MM.1S (cell line): ENCODE results near the gene CATSPERZ.

Experiments used
- DNase-seq: peaks from one replicate; pipeline ENCODE4 v3.0.0-alpha.2; 2015
- H2AFZ ChIP-seq: fragments of 300-600 bp; sonication (generic); 2 replicates; pipeline ENCODE4 v1.6.0; 2016; ENCODE audit warnings: antibody characterized with exemption, low read length
- H3F3A ChIP-seq: fragments of 300-600 bp; sonication (generic); 2 replicates; pipeline ENCODE4 v1.6.1; 2016; ENCODE audit warnings: mild to moderate bottlenecking, antibody characterized with exemption, low read length, moderate library complexity, mixed read lengths; ENCODE audit not compliant: insufficient read depth
- H3K27ac ChIP-seq: fragments of 300-600 bp; sonication (generic); 2 replicates; pipeline ENCODE4 v1.5.1; 2016; ENCODE audit warnings: mild to moderate bottlenecking, low read length
- H3K27me3 ChIP-seq: fragments of 300-600 bp; sonication (generic); replicated peaks from 2 replicates; pipeline ENCODE4 v1.6.0; 2016; ENCODE audit warnings: low read length; ENCODE audit not compliant: insufficient read depth
- H3K36me3 ChIP-seq: fragments of 300-600 bp; sonication (generic); replicated peaks from 2 replicates; pipeline ENCODE4 v1.6.1; 2016; ENCODE audit warnings: mild to moderate bottlenecking, low read length, mixed read lengths; ENCODE audit not compliant: insufficient read depth
- H3K4me1 ChIP-seq: fragments of 300-600 bp; sonication (generic); 2 replicates; pipeline ENCODE4 v1.6.1; 2016; ENCODE audit warnings: low read length, mixed read lengths
- H3K4me2 ChIP-seq: fragments of 300-600 bp; sonication (generic); 2 replicates; pipeline ENCODE4 v1.6.0; 2016; ENCODE audit warnings: low read depth, low read length
- H3K4me3 ChIP-seq: fragments of 300-600 bp; sonication (generic); 2 replicates; pipeline ENCODE4 v1.5.1; 2016; ENCODE audit warnings: low read length, mixed read lengths
- H3K79me2 ChIP-seq: fragments of 300-600 bp; sonication (generic); 2 replicates; pipeline ENCODE4 v1.6.1; 2016; ENCODE audit warnings: mixed run types, low read length, mixed read lengths
- H3K9ac ChIP-seq: fragments of 300-600 bp; sonication (generic); 2 replicates; pipeline ENCODE4 v1.6.1; 2016; ENCODE audit warnings: low read length, mixed read lengths
- H3K9me2 ChIP-seq: fragments of 300-600 bp; sonication (generic); replicated peaks from 2 replicates; pipeline ENCODE4 v1.6.1; 2016; ENCODE audit warnings: mild to moderate bottlenecking, low read length, mixed read lengths; ENCODE audit not compliant: insufficient read depth
- H3K9me3 ChIP-seq: fragments of 300-600 bp; sonication (generic); replicated peaks from 2 replicates; pipeline ENCODE4 v1.6.1; 2016; ENCODE audit warnings: mild to moderate bottlenecking, low read length, mixed read lengths; ENCODE audit not compliant: insufficient read depth
- H4K20me1 ChIP-seq: fragments of 300-600 bp; sonication (generic); 2 replicates; pipeline ENCODE4 v1.6.1; 2016; ENCODE audit warnings: mild to moderate bottlenecking, low read length, moderate library complexity, mixed read lengths; ENCODE audit not compliant: insufficient read depth
- EZH2 ChIP-seq: fragments of 300-600 bp; sonication (generic); optimal IDR thresholded peaks from 2 replicates; pipeline ENCODE3; 2017; ENCODE audit warnings: low read depth, mild to moderate bottlenecking, antibody characterized with exemption, low read length, mixed read lengths
- EZH2phosphoT487 ChIP-seq: fragments of 300-600 bp; sonication (generic); IDR thresholded peaks from 2 replicates; pipeline ENCODE4 v1.6.1; 2018; ENCODE audit warnings: antibody characterized with exemption, low read length
- TF ChIP-seq, protein P1 (sequence below): fragments of 300-600 bp; sonication (generic); IDR thresholded peaks from 2 replicates; pipeline ENCODE4 v1.5.1; 2016; ENCODE audit warnings: antibody characterized with exemption, low read length, mixed read lengths

The CATSPERZ gene

DNA sequence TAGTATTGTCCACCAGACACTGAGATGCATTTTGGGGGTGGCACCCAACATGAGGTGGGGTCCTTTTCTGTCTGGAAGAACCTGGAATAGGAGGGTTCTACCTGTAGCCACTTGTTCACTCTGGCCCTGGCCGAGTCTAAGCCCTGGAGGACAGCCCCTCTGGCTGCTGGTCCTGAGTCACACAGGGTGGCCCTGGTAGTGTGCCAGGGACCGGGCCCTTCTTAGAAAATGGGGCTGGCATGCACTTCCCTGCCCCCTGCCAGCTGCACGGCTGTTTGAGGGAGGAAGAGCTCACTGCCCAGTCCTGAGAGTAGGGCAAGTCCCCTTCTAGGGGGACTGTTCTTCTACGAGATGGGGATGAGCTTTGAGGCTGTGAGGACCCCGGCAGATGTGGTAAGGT, 46.7 kb upstream of the CATSPERZ start:
- Histone ChIP-seq H3K9me2 (no peaks in the 10 kb centered on the region), H4K20me1 (no peaks in the 10 kb centered on the region), H2AFZ (no peak overlapping the region), H3K27ac (no peak overlapping the region), H3F3A (no peaks in the 10 kb centered on the region), H3K9me3 (no peaks in the 10 kb centered on the region), H3K4me2 (no peak overlapping the region), H3K4me1 (no peaks in the 10 kb centered on the region; the same call in 1 of the 2 replicates), H3K9ac (no peak overlapping the region), H3K79me2 (peaks cover 9% of the 10 kb centered on the region), H3K36me3 (no peaks in the 10 kb centered on the region), H3K4me3 (no peak overlapping the region), H3K27me3 (peaks cover 5% of the 10 kb centered on the region; the same call in 1 of the 2 replicates)
- DNase-seq, result no peak
- TF ChIP-seq, protein P1, sequence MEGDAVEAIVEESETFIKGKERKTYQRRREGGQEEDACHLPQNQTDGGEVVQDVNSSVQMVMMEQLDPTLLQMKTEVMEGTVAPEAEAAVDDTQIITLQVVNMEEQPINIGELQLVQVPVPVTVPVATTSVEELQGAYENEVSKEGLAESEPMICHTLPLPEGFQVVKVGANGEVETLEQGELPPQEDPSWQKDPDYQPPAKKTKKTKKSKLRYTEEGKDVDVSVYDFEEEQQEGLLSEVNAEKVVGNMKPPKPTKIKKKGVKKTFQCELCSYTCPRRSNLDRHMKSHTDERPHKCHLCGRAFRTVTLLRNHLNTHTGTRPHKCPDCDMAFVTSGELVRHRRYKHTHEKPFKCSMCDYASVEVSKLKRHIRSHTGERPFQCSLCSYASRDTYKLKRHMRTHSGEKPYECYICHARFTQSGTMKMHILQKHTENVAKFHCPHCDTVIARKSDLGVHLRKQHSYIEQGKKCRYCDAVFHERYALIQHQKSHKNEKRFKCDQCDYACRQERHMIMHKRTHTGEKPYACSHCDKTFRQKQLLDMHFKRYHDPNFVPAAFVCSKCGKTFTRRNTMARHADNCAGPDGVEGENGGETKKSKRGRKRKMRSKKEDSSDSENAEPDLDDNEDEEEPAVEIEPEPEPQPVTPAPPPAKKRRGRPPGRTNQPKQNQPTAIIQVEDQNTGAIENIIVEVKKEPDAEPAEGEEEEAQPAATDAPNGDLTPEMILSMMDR, result no peak
- no peak for TF ChIP-seq EZH2
- TF ChIP-seq EZH2phosphoT487, result no peak

DNA sequence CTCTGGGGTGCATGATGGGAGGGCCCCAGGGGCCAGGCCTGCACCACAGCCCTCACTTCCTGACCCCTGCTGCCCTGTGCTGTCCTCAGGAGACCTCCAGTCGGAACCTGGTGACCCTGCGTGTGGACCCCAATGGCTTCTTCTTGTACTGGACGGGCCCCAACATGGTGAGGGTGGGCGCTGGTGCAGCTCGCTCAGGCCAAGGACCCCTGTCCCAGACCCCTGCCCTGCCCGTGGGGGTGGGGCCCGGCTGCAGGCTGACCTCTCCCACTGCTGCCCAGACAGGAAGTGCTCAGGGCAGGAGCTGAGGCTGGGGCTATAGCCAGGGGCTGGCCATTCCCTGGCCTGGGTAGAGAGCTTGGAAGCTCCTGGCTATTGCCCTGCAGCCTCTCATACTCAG, 45.8 kb upstream of the CATSPERZ start:
- H3K27ac ChIP-seq, result no peak overlapping the region
- TF ChIP-seq, protein P1, result no peak
- TF ChIP-seq EZH2phosphoT487 (no peak), EZH2 (no peak)
- H3K4me3 ChIP-seq, result no peak overlapping the region
- H3F3A ChIP-seq, result no peaks in the 10 kb centered on the region
- H3K4me1 ChIP-seq, result no peaks in the 10 kb centered on the region; the same call in 1 of the 2 replicates
- no peak overlapping the region for H3K9ac ChIP-seq
- no peaks in the 10 kb centered on the region for H3K36me3 ChIP-seq
- DNase-seq, result no peak
- H3K4me2 ChIP-seq, result no peak overlapping the region
- H4K20me1 ChIP-seq, result no peaks in the 10 kb centered on the region
- H3K27me3 ChIP-seq, result peaks cover 5% of the 10 kb centered on the region; the same call in 1 of the 2 replicates
- H3K9me3 ChIP-seq, result no peaks in the 10 kb centered on the region
- H3K79me2 ChIP-seq, result peaks cover 9% of the 10 kb centered on the region
- no peaks in the 10 kb centered on the region for H3K9me2 ChIP-seq
- H2AFZ ChIP-seq, result no peak overlapping the region

DNA sequence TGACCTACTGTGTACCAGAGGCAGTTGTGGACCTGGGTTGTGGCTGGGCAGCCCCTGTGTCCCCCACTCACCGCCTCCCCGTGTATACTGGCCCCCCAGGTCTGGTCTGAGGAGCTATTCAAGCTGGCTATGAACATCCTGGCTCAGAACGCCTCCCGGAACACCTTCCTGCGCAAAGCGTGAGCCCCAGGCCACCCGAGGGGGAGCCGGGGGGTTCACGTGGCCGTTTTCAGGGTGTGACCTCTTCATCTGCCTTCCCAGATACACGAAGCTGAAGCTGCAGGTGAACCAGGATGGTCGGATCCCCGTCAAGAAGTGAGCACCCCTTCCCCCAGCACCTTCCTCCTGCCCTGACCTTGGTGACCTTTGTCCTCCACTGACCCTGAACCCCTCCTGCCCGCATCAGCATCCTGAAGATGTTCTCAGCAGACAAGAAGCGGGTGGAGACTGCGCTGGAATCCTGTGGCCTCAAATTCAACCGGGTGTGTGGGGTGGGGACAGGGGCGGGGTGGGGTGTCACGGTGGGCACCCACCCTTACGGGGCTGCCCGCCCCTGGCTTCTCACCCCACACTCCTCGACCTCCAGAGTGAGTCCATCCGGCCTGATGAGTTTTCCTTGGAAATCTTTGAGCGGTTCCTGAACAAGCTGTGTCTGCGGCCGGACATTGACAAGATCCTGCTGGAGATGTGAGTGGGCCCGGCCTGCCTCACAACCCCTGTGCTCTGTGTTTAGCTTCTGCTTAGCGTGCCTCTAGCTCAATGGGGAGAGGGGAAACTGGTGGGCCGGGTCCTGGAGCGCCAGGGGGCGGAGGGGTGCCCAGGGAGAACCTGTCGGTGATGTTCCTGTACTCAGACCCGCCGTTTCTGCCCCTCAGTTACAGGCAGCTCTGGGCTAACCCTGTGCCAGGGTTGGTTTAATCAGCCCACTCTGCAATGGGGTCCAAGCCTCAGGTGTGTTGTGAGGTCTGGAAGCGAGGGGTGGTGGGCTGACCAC, 44.7 kb upstream of the CATSPERZ start:
- H3K4me2 ChIP-seq, result no peak overlapping the region
- H4K20me1 ChIP-seq, result no peaks in the 10 kb centered on the region
- H3K27ac ChIP-seq, result no peak overlapping the region
- no peaks in the 10 kb centered on the region; the same call in 1 of the 2 replicates for H3K4me1 ChIP-seq
- no peaks in the 10 kb centered on the region for H3F3A ChIP-seq
- peaks cover 2% of the 10 kb centered on the region; the same call in 1 of the 2 replicates for H3K27me3 ChIP-seq
- DNase-seq, result no peak
- no peak for TF ChIP-seq EZH2phosphoT487
- TF ChIP-seq, protein P1, result no peak
- TF ChIP-seq EZH2, result no peak
- no peaks in the 10 kb centered on the region for H3K9me3 ChIP-seq
- H2AFZ ChIP-seq, result no peak overlapping the region
- no peaks in the 10 kb centered on the region for H3K36me3 ChIP-seq
- no peak overlapping the region for H3K4me3 ChIP-seq
- no peaks in the 10 kb centered on the region for H3K9me2 ChIP-seq
- peaks cover 9% of the 10 kb centered on the region for H3K79me2 ChIP-seq
- no peak overlapping the region for H3K9ac ChIP-seq
